Measurements from ENCODE around the gene CPB1. TPM values are rescaled to one million over a fixed set of nuclear protein-coding genes. Genes with fewer than 3 reads are reported as not detected.

CPB1 gene
- total and polyA plus RNA-seq, 5 donors from 2014 or later: not detected

DNA sequence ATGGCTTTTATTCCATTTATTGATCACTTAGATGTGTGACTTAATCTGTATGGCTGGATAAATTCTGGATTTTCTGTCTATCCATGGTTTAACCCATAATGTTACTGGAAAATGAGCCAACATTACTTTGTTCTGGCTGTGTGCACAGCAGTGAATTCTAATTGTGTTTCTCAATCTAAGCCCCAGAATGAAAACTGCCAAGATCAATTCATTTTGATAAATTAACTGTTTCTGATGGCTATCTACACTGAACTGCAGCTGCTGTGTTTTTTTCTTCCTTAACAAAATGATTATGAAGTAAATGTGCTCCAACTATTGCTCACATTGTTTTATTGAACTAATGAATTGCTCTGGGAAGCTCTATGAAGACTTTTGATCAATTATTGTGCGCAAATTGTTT is 35.7 kb upstream of the CPB1 start:
- no peaks in the 10 kb centered on the region for H3K27me3 ChIP-seq (ENCODE audit: control insufficient read depth, insufficient read depth, low read length)
- H3K4me1 ChIP-seq (ENCODE audit: control insufficient read depth, insufficient read depth, low read length, poor library complexity, severe bottlenecking): no peaks in the 10 kb centered on the region
- DNase-seq (no peak), ATAC-seq (ENCODE audit: low read depth in 2 of 2) (no peak)
- H3K27me3 Mint-ChIP-seq: no peaks in the 10 kb centered on the region
- H3K4me1 Mint-ChIP-seq: no peaks in the 10 kb centered on the region
- no peak overlapping the region for H3K4me3 Mint-ChIP-seq
- H3K4me3 ChIP-seq (ENCODE audit: low read depth, low read length): no peak overlapping the region
- peak overlapping the region in 1 of 3 donors; percentile 21 for H3K27ac Mint-ChIP-seq
- H3K27ac ChIP-seq (ENCODE audit: insufficient read depth, low read length, poor library complexity, severe bottlenecking): no peak overlapping the region
- no peaks in the 10 kb centered on the region for H3K36me3 ChIP-seq (ENCODE audit: control insufficient read depth, insufficient read depth, low read length)
- no peaks in the 10 kb centered on the region for H3K9me3 Mint-ChIP-seq
- no peaks in the 10 kb centered on the region for H3K36me3 Mint-ChIP-seq
- no peaks in the 10 kb centered on the region for H3K9me3 ChIP-seq (ENCODE audit: control insufficient read depth in 2 of 2, low read length in 2 of 2)

DNA sequence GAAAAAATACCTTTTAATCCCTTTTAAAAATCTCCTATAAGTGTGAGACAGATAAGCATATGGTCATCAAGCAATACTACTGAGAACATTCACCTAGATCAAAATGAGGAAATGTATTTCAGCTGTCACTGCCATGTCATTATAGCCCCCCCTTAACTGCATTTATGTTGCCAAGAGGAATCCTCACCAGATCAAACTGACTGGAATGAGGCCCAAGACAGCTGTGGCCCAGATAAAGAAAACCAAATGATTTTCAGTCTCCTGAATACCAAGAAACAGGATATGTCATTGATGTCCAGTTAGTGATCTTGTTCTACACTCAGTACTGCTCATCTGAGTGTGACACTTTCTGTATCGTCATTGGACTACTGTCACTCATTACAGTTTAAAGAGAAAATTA is 35.1 kb upstream of the CPB1 start:
- H3K4me1 ChIP-seq (ENCODE audit: control insufficient read depth, insufficient read depth, low read length, poor library complexity, severe bottlenecking): no peaks in the 10 kb centered on the region
- H3K9me3 ChIP-seq (ENCODE audit: control insufficient read depth in 2 of 2, low read length in 2 of 2): no peaks in the 10 kb centered on the region
- H3K4me1 Mint-ChIP-seq: no peaks in the 10 kb centered on the region
- H3K27me3 ChIP-seq (ENCODE audit: control insufficient read depth, insufficient read depth, low read length): no peaks in the 10 kb centered on the region
- H3K27ac ChIP-seq (ENCODE audit: insufficient read depth, low read length, poor library complexity, severe bottlenecking): no peak overlapping the region
- no peak for DNase-seq
- no peaks in the 10 kb centered on the region for H3K36me3 Mint-ChIP-seq
- no peak for ATAC-seq (ENCODE audit: low read depth in 2 of 2)
- no peak overlapping the region for H3K4me3 ChIP-seq (ENCODE audit: low read depth, low read length)
- H3K4me3 Mint-ChIP-seq: no peak overlapping the region
- H3K27me3 Mint-ChIP-seq: no peaks in the 10 kb centered on the region
- H3K27ac Mint-ChIP-seq: no peak overlapping the region
- no peaks in the 10 kb centered on the region for H3K36me3 ChIP-seq (ENCODE audit: control insufficient read depth, insufficient read depth, low read length)
- no peaks in the 10 kb centered on the region for H3K9me3 Mint-ChIP-seq

DNA sequence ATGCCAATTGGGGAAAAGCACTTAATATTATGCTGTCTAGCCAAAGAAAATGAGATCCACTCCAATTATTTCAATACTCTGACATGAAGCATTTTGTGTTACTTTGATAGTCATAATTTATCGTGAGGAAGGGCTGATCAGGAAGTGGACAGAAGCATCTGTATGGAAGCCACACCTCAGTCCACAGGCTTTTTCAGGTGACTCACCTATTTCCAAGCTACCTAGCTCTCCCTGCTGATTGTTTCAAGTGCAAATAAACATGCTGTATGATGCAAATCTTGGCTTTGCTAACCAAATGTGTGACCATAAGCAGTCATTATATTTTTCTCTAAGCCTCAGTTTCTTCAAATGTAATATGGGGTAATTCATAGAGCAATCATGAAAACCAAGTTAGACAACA is 30.8 kb upstream of the CPB1 start:
- no peaks in the 10 kb centered on the region for H3K36me3 Mint-ChIP-seq
- no peak for DNase-seq
- no peaks in the 10 kb centered on the region for H3K4me1 Mint-ChIP-seq
- no peak overlapping the region for H3K4me3 ChIP-seq (ENCODE audit: low read depth, low read length)
- H3K27ac ChIP-seq (ENCODE audit: insufficient read depth, low read length, poor library complexity, severe bottlenecking): no peak overlapping the region
- H3K9me3 Mint-ChIP-seq: peaks cover 0 to 3% (median 0%) of the 10 kb centered on the region in 7 donors
- H3K4me1 ChIP-seq (ENCODE audit: control insufficient read depth, insufficient read depth, low read length, poor library complexity, severe bottlenecking): no peaks in the 10 kb centered on the region
- H3K36me3 ChIP-seq (ENCODE audit: control insufficient read depth, insufficient read depth, low read length): no peaks in the 10 kb centered on the region
- H3K4me3 Mint-ChIP-seq: no peak overlapping the region
- ATAC-seq (ENCODE audit: low read depth in 2 of 2): no peak
- H3K27ac Mint-ChIP-seq: no peak overlapping the region
- no peaks in the 10 kb centered on the region for H3K27me3 ChIP-seq (ENCODE audit: control insufficient read depth, insufficient read depth, low read length)
- no peaks in the 10 kb centered on the region for H3K9me3 ChIP-seq (ENCODE audit: control insufficient read depth in 2 of 2, low read length in 2 of 2)
- no peaks in the 10 kb centered on the region for H3K27me3 Mint-ChIP-seq

DNA sequence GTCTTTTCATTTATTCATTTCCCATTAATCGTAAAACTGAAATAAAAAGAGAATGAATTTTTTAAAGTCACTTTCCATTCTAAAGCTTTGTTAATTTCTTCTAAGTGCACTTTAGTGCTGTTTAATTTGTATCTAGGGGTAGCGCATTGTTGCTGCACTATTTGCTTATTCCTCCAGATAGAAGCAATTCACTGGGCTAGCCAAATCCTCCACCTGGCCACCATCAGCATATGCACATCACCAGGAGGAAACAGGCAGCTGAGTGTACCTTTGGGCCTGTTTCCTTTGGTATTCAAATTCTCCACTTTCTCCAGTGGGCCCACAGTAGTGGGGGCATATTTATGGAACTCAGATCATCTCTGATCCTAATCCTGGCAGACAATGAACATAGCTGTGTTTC is 29.8 kb upstream of the CPB1 start:
- H3K4me1 ChIP-seq (ENCODE audit: control insufficient read depth, insufficient read depth, low read length, poor library complexity, severe bottlenecking): no peaks in the 10 kb centered on the region
- no peaks in the 10 kb centered on the region for H3K27me3 Mint-ChIP-seq
- no peaks in the 10 kb centered on the region for H3K27me3 ChIP-seq (ENCODE audit: control insufficient read depth, insufficient read depth, low read length)
- peaks cover 0 to 3% (median 0%) of the 10 kb centered on the region in 7 donors for H3K9me3 Mint-ChIP-seq
- no peak for ATAC-seq (ENCODE audit: low read depth in 2 of 2)
- H3K36me3 ChIP-seq (ENCODE audit: control insufficient read depth, insufficient read depth, low read length): no peaks in the 10 kb centered on the region
- H3K27ac Mint-ChIP-seq: no peak overlapping the region
- no peaks in the 10 kb centered on the region for H3K9me3 ChIP-seq (ENCODE audit: control insufficient read depth in 2 of 2, low read length in 2 of 2)
- no peak overlapping the region for H3K4me3 ChIP-seq (ENCODE audit: low read depth, low read length)
- no peaks in the 10 kb centered on the region for H3K36me3 Mint-ChIP-seq
- no peak overlapping the region for H3K4me3 Mint-ChIP-seq
- H3K27ac ChIP-seq (ENCODE audit: insufficient read depth, low read length, poor library complexity, severe bottlenecking): no peak overlapping the region
- no peak for DNase-seq
- H3K4me1 Mint-ChIP-seq: no peaks in the 10 kb centered on the region

DNA sequence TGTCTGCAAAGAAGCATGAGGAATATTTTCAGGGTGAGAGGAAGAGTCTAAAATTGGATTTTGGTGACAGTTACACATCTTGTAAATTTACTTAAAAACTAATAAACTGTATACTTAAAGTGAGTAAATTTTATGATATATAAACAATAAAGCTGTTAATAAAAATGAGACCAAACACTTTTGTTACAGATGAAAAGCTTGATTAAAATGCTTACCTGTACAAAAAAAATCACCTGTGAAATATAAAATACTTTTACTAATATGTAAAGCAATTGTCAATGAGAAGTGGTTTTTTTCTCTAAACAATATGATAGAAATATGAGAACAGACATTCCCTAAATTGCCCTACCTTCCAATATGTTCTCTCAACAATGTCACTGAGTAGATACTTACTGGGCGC is 27.2 kb upstream of the CPB1 start:
- H3K27ac Mint-ChIP-seq: no peak overlapping the region
- Histone ChIP-seq H3K9me3 (ENCODE audit: control insufficient read depth in 2 of 2, low read length in 2 of 2) (no peaks in the 10 kb centered on the region), H3K27ac (ENCODE audit: insufficient read depth, low read length, poor library complexity, severe bottlenecking) (no peak overlapping the region), H3K36me3 (ENCODE audit: control insufficient read depth, insufficient read depth, low read length) (no peaks in the 10 kb centered on the region), H3K27me3 (ENCODE audit: control insufficient read depth, insufficient read depth, low read length) (no peaks in the 10 kb centered on the region), H3K4me3 (ENCODE audit: low read depth, low read length) (no peak overlapping the region), H3K4me1 (ENCODE audit: control insufficient read depth, insufficient read depth, low read length, poor library complexity, severe bottlenecking) (no peaks in the 10 kb centered on the region)
- DNase-seq (no peak), ATAC-seq (ENCODE audit: low read depth in 2 of 2) (no peak)
- H3K27me3 Mint-ChIP-seq: no peaks in the 10 kb centered on the region
- H3K4me3 Mint-ChIP-seq: no peak overlapping the region
- no peaks in the 10 kb centered on the region for H3K36me3 Mint-ChIP-seq
- no peaks in the 10 kb centered on the region for H3K4me1 Mint-ChIP-seq
- peaks cover 0 to 3% (median 0%) of the 10 kb centered on the region in 7 donors for H3K9me3 Mint-ChIP-seq

DNA sequence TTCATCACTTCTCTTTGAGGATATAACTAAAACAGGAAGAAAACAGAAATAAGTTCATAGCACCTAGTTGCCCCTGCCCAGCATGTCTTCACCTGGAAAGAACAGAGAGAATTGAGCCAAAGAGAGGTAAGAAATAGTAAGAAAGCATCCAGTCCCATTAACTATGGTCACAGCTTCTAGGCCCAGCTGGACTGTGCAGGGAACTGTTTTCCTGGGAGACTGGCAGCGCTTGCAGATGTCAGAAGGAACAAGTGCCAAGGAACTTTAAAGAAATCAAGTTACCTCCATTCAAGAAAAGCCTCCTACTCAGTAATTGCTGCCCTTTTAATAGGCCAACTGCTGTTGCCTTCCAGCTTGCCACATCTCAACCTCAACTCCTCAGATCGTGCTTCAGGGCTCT is 17.8 kb upstream of the CPB1 start:
- Mint-ChIP-seq H3K4me1 (no peaks in the 10 kb centered on the region), H3K27ac (no peak overlapping the region), H3K27me3 (no peaks in the 10 kb centered on the region), H3K9me3 (peaks cover 0 to 2% (median 0%) of the 10 kb centered on the region in 7 donors), H3K36me3 (no peaks in the 10 kb centered on the region), H3K4me3 (no peak overlapping the region)
- Histone ChIP-seq H3K27me3 (ENCODE audit: control insufficient read depth, insufficient read depth, low read length) (no peaks in the 10 kb centered on the region), H3K36me3 (ENCODE audit: control insufficient read depth, insufficient read depth, low read length) (no peaks in the 10 kb centered on the region), H3K27ac (ENCODE audit: insufficient read depth, low read length, poor library complexity, severe bottlenecking) (no peak overlapping the region), H3K4me3 (ENCODE audit: low read depth, low read length) (no peak overlapping the region), H3K9me3 (ENCODE audit: control insufficient read depth in 2 of 2, low read length in 2 of 2) (no peaks in the 10 kb centered on the region), H3K4me1 (ENCODE audit: control insufficient read depth, insufficient read depth, low read length, poor library complexity, severe bottlenecking) (no peaks in the 10 kb centered on the region)
- DNase-seq (no peak), ATAC-seq (ENCODE audit: low read depth in 2 of 2) (no peak)

DNA sequence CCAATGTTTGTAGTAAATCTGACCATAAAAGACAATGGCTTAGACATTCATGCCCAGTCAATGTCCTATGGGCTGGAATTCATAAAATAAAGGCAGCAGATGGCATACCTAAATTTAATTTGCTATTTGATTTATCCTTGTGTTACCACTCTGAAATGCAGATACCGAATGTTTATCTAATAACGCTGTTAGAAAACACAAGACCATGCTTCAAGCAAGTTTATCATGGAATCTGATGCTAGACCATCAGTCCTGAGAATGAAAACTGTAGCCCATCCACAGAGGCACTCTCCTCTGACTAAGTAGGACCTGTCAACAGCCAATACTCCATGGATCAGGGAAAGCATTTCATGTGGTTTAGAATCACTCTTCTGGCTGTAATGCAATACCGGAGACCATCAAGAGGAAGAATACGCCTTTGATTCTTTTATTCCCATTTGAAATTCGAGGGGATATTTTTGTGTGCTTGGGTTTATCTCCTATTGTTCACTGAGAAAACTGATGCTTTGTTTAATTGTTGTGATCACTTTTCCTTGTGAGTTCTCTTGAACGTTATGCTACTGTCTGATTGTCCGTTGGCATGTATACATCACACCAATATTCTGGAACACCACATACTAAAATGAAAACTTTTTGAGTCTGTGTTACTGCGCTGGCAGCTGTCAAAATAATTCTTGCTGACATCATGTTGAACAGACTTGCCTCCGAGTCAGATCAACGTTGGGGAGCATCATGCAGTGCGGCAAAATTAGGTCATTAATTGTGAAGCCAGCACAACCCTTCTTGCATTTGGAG is 12.1 kb upstream of the CPB1 start:
- no peak overlapping the region for H3K4me3 ChIP-seq (ENCODE audit: low read depth, low read length)
- DNase-seq (no peak), ATAC-seq (ENCODE audit: low read depth in 2 of 2) (no peak)
- Mint-ChIP-seq H3K9me3 (peaks cover 0 to 4% (median 0%) of the 10 kb centered on the region in 7 donors), H3K4me1 (no peaks in the 10 kb centered on the region), H3K27ac (no peak overlapping the region), H3K4me3 (no peak overlapping the region), H3K27me3 (no peaks in the 10 kb centered on the region), H3K36me3 (no peaks in the 10 kb centered on the region)
- H3K4me1 ChIP-seq (ENCODE audit: control insufficient read depth, insufficient read depth, low read length, poor library complexity, severe bottlenecking): no peaks in the 10 kb centered on the region
- H3K27ac ChIP-seq (ENCODE audit: insufficient read depth, low read length, poor library complexity, severe bottlenecking): no peak overlapping the region
- no peaks in the 10 kb centered on the region for H3K36me3 ChIP-seq (ENCODE audit: control insufficient read depth, insufficient read depth, low read length)
- H3K9me3 ChIP-seq (ENCODE audit: control insufficient read depth in 2 of 2, low read length in 2 of 2): no peaks in the 10 kb centered on the region
- no peaks in the 10 kb centered on the region for H3K27me3 ChIP-seq (ENCODE audit: control insufficient read depth, insufficient read depth, low read length)

DNA sequence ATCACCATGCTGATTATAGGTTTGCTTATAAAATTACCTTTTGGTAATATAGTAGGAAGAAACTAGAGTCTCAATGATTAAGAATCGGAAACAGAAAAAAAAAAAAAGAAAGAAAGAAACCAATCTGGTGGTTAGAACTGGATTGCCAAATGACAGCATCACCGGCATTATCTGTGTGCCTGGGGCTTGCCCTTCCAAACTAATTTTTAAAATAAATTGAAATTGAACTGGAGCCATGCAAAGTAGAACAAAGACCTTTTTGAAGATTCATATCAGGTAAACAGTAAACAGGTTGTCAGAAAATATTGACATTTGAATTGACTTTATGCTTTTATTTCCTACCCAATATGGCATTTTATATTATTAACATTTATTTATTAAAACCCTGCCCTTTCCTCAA is 11.2 kb upstream of the CPB1 start:
- no peak overlapping the region for H3K27ac ChIP-seq (ENCODE audit: insufficient read depth, low read length, poor library complexity, severe bottlenecking)
- no peaks in the 10 kb centered on the region for H3K4me1 ChIP-seq (ENCODE audit: control insufficient read depth, insufficient read depth, low read length, poor library complexity, severe bottlenecking)
- no peaks in the 10 kb centered on the region for H3K9me3 ChIP-seq (ENCODE audit: control insufficient read depth in 2 of 2, low read length in 2 of 2)
- no peak for ATAC-seq (ENCODE audit: low read depth in 2 of 2)
- Mint-ChIP-seq H3K27me3 (no peaks in the 10 kb centered on the region), H3K4me3 (no peak overlapping the region), H3K9me3 (peaks cover 0 to 4% (median 0%) of the 10 kb centered on the region in 7 donors), H3K27ac (peak overlapping the region in 1 of 3 donors; percentile 38), H3K36me3 (no peaks in the 10 kb centered on the region), H3K4me1 (no peaks in the 10 kb centered on the region)
- H3K36me3 ChIP-seq (ENCODE audit: control insufficient read depth, insufficient read depth, low read length): no peaks in the 10 kb centered on the region
- H3K27me3 ChIP-seq (ENCODE audit: control insufficient read depth, insufficient read depth, low read length): no peaks in the 10 kb centered on the region
- no peak overlapping the region for H3K4me3 ChIP-seq (ENCODE audit: low read depth, low read length)
- no peak for DNase-seq
